ENCODE results near the gene SLN.

SLN gene

GRCh38 chr11:107751082-107751481 lies 39.2 kb upstream of the SLN start:
- TF ChIP-seq EZH2phosphoT487 (IDR thresholded peaks at IDR 0.05; ENCODE audit: borderline replicate concordance) = no peak
- TF ChIP-seq CTCF (conservative IDR thresholded peaks at IDR 0.05; ENCODE audit: low read length) = no peak
- no peaks in the 10 kb centered on the region for H3K79me2 ChIP-seq (ENCODE audit: insufficient read depth, low read length)
- no peak overlapping the region for H2AFZ ChIP-seq (ENCODE audit: low read length)
- no peaks in the 10 kb centered on the region for H3K9me3 ChIP-seq (ENCODE audit: insufficient read depth, low read depth, low read length)
- H3K9me2 ChIP-seq (replicated peaks; ENCODE audit: low read depth, low read length) = no peaks in the 10 kb centered on the region
- H3F3A ChIP-seq (ENCODE audit: low read depth) = no peaks in the 10 kb centered on the region
- no peaks in the 10 kb centered on the region for H3K36me3 ChIP-seq (ENCODE audit: insufficient read depth, low read length)
- H3K4me2 ChIP-seq (ENCODE audit: low read depth, low read length, poor library complexity, severe bottlenecking) = no peak overlapping the region
- no peaks in the 10 kb centered on the region for H3K27me3 ChIP-seq (ENCODE audit: insufficient read depth, low read length, poor library complexity, severe bottlenecking)
- H4K20me1 ChIP-seq (ENCODE audit: insufficient read depth, low read length, poor library complexity, severe bottlenecking) = no peaks in the 10 kb centered on the region
- no peak overlapping the region for H3K4me3 ChIP-seq (ENCODE audit: low read length, poor library complexity, severe bottlenecking)
- H3K9ac ChIP-seq (ENCODE audit: low read depth, low read length, poor library complexity, severe bottlenecking) = no peak overlapping the region
- H3K4me1 ChIP-seq (ENCODE audit: insufficient read depth, low read length, poor library complexity, severe bottlenecking) = no peaks in the 10 kb centered on the region

- Histone ChIP-seq H3K4me2 (ENCODE audit: low read depth, low read length, poor library complexity, severe bottlenecking) (no peak overlapping the region), H3K4me3 (ENCODE audit: low read length, poor library complexity, severe bottlenecking) (no peak overlapping the region), H3K27me3 (ENCODE audit: insufficient read depth, low read length, poor library complexity, severe bottlenecking) (no peaks in the 10 kb centered on the region), H3K9me2 (replicated peaks; ENCODE audit: low read depth, low read length) (no peaks in the 10 kb centered on the region), H3K79me2 (ENCODE audit: insufficient read depth, low read length) (no peaks in the 10 kb centered on the region), H2AFZ (ENCODE audit: low read length) (no peak overlapping the region), H3F3A (ENCODE audit: low read depth) (no peaks in the 10 kb centered on the region), H3K9ac (ENCODE audit: low read depth, low read length, poor library complexity, severe bottlenecking) (no peak overlapping the region), H3K36me3 (ENCODE audit: insufficient read depth, low read length) (no peaks in the 10 kb centered on the region), H3K9me3 (ENCODE audit: insufficient read depth, low read depth, low read length) (no peaks in the 10 kb centered on the region), H4K20me1 (ENCODE audit: insufficient read depth, low read length, poor library complexity, severe bottlenecking) (no peaks in the 10 kb centered on the region), H3K4me1 (ENCODE audit: insufficient read depth, low read length, poor library complexity, severe bottlenecking) (no peaks in the 10 kb centered on the region)
- no peak for TF ChIP-seq EZH2phosphoT487 (IDR thresholded peaks at IDR 0.05; ENCODE audit: borderline replicate concordance)
- no peak for TF ChIP-seq CTCF (conservative IDR thresholded peaks at IDR 0.05; ENCODE audit: low read length)
Observed at GRCh38 chr11:107750313-107750712, 38.5 kb upstream of the SLN start.

GRCh38 chr11:107747622-107748021 lies 35.8 kb upstream of the SLN start:
- Histone ChIP-seq H3K4me1 (ENCODE audit: insufficient read depth, low read length, poor library complexity, severe bottlenecking) (no peaks in the 10 kb centered on the region), H3K9ac (ENCODE audit: low read depth, low read length, poor library complexity, severe bottlenecking) (no peak overlapping the region), H3K27me3 (ENCODE audit: insufficient read depth, low read length, poor library complexity, severe bottlenecking) (no peaks in the 10 kb centered on the region), H3F3A (ENCODE audit: low read depth) (no peaks in the 10 kb centered on the region), H3K79me2 (ENCODE audit: insufficient read depth, low read length) (no peaks in the 10 kb centered on the region), H3K4me3 (ENCODE audit: low read length, poor library complexity, severe bottlenecking) (no peak overlapping the region), H3K36me3 (ENCODE audit: insufficient read depth, low read length) (no peaks in the 10 kb centered on the region), H2AFZ (ENCODE audit: low read length) (no peak overlapping the region), H3K9me2 (replicated peaks; ENCODE audit: low read depth, low read length) (no peaks in the 10 kb centered on the region), H3K9me3 (ENCODE audit: insufficient read depth, low read depth, low read length) (no peaks in the 10 kb centered on the region), H4K20me1 (ENCODE audit: insufficient read depth, low read length, poor library complexity, severe bottlenecking) (no peaks in the 10 kb centered on the region), H3K4me2 (ENCODE audit: low read depth, low read length, poor library complexity, severe bottlenecking) (no peak overlapping the region)
- TF ChIP-seq CTCF (conservative IDR thresholded peaks at IDR 0.05; ENCODE audit: low read length) (no peak), EZH2phosphoT487 (IDR thresholded peaks at IDR 0.05; ENCODE audit: borderline replicate concordance) (no peak)

Data from Loucy (cell line).